Fibroblast of lung (primary cell): Measurements from ENCODE around the gene TFCP2.

Source experiments
- CTCF ChIP-seq, 2 donors: IDR thresholded peaks in 1 of 2; conservative IDR thresholded peaks in 1 of 2; 1 replicate in 1 of 2; 2 replicates in 1 of 2; pipeline ENCODE4 v1.5.1; 2011 to 2012; ENCODE audit warnings: low read length in 2 of 2, control low read depth in 1 of 2, inconsistent platforms in 1 of 2, low read depth in 1 of 2, mild to moderate bottlenecking in 1 of 2
- EZH2 ChIP-seq: IDR thresholded peaks from 2 replicates; pipeline ENCODE4 v1.5.1; 2012; ENCODE audit warnings: low read length, control low read depth, mild to moderate bottlenecking; ENCODE audit errors: missing control alignments

DNA sequence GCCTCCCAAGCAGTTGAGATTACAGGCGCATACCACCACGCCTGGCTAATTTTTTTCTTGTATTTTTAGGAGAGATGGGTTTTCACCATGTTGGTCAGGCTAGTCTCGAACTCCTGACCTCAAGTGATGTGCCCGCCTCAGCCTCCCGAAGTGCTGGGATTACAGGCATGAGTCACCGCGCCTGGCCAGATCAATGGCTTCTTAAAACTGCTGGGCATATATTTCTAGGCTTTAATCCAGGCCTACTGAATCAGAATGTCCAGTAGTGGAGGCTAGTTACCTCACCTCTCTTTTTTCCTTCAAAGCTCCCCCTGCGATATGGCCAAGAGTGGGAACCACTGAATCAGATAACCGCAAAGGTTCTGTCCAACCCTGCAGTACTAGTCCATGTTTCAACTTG is 27.9 kb upstream of the TFCP2 start:
- TF ChIP-seq CTCF (conservative IDR thresholded peaks at IDR 0.05 in 1 of 2, IDR thresholded peaks at IDR 0.05 in 1 of 2; ENCODE audit: low read depth in 1 of 2, low read length in 2 of 2), result no peak
- TF ChIP-seq EZH2, result no peak
